Stomach (tissue), 19 donors: ENCODE results near the gene PYY. TPM values are rescaled to one million over a fixed set of nuclear protein-coding genes. Genes with fewer than 3 reads are reported as not detected.

Experiments
- DNase-seq, 2 donors: peaks; one replicate each; pipeline versions ENCODE4 v3.0.0 to v3.0.0-alpha.2; 2013 to 2019
- H3K27ac ChIP-seq, 5 donors: fragments of 200-600 bp in 4 of 5; sonication (generic) in 4 of 5; one replicate each; pipeline ENCODE4 v1.5.1; 2013 to 2019; ENCODE audit warnings: mild to moderate bottlenecking in 1 of 5, moderate library complexity in 1 of 5
- H3K27me3 ChIP-seq, 3 donors: fragments of 200-600 bp; sonication (generic); one replicate each; pipeline ENCODE4 v1.5.1; 2017 to 2019; ENCODE audit warnings: mixed run types in 1 of 3
- H3K36me3 ChIP-seq, 4 donors: fragments of 200-600 bp; sonication (generic); 1 replicate in 3 of 4; 2 replicates in 1 of 4; pipeline ENCODE4 v1.5.1; 2016 to 2019
- H3K4me1 ChIP-seq, 4 donors: fragments of 200-600 bp; sonication (generic); one replicate each; pipeline ENCODE4 v1.5.1; 2016 to 2019
- H3K4me3 ChIP-seq, 4 donors: fragments of 200-600 bp; sonication (generic) in 3 of 4; one replicate each; pipeline ENCODE4 v1.5.1; 2016 to 2019; ENCODE audit warnings: mild to moderate bottlenecking in 1 of 4
- H3K9me3 ChIP-seq, 4 donors: fragments of 200-600 bp; sonication (generic); one replicate each; pipeline ENCODE4 v1.5.1; 2016 to 2019
- EP300 ChIP-seq: sonication (generic); formaldehyde crosslinking; IDR thresholded peaks from one replicate; pipeline ENCODE4 v1.6.1; 2017; ENCODE audit warnings: antibody characterized with exemption
- POLR2A ChIP-seq, 4 donors: fragments of 450-650 bp; IDR thresholded peaks; one replicate each; pipeline ENCODE4 v1.6.1; 2016; ENCODE audit warnings: antibody characterized with exemption in 4 of 4, control low read depth in 2 of 4, mild to moderate bottlenecking in 1 of 4, moderate library complexity in 1 of 4
- POLR2AphosphoS5 ChIP-seq, 3 donors: sonication (generic); formaldehyde crosslinking; IDR thresholded peaks; one replicate each; pipeline ENCODE4 v1.6.1; 2016; ENCODE audit warnings: antibody characterized with exemption in 3 of 3
- WGBS, 5 donors: extraction: QIAGEN DNeasy Blood & Tissue Kit in 3 of 5; methylation state at CpG; one replicate each; pipeline versions ENCODE4 v1.1.5 to v1.1.7; 2013 to 2018; 5-methylcytosine and 5-hydroxymethylcytosine counted together
- intact Hi-C: fragments of 100-400 bp; cut with DNase I; formaldehyde crosslinking; loops from one replicate; pipeline ENCODE4 v1.15.1; 2023; ENCODE audit warnings: low total_unique reads
- long read RNA-seq, 10 donors: transcript quantifications; one replicate each; lab custom pipeline, GENCODE V29; 2026
- polyA plus RNA-seq, 3 donors: library from polyadenylated mRNA; stranded (reverse); fragments of 200-250 nt; gene quantifications; one replicate each; pipeline ENCODE4 v1.2.3, GENCODE V29; 2013
- total RNA-seq, 5 donors: library from RNA; depleted of rRNA; stranded (reverse); fragments of >200 nt; gene quantifications; one replicate each; pipeline versions ENCODE4 v1.1.0 to v1.2.3, GENCODE V29; 2014 to 2016
- TF ChIP-seq, protein P1 (sequence below), 7 experiments: fragments of 450-650 bp in 4 of 7; fragments of 200-600 bp in 3 of 7; sonication (generic) in 3 of 7; IDR thresholded peaks; one replicate each; pipeline ENCODE4 v1.5.1; 2016 to 2019; ENCODE audit warnings: antibody characterized with exemption in 7 of 7, control low read depth in 2 of 7, mild to moderate bottlenecking in 1 of 7
- donor health status: healthy with polysubstance abuse.
- donor health status: Bipolar disorder and iron deficiency.
- donor health status: healthy.

PYY gene
- total RNA-seq: 10 to 100 TPM in 1 of 5 donors, not detected in 4; 71.3 TPM
- under 1 TPM in 1 of 3 donors, not detected in 2; 0.35 TPM for polyA plus RNA-seq
- long read RNA-seq, donor 1, partial matches to known transcripts: 0 of 1 reads
- long read RNA-seq, donor 1, other reads (novel, unspliced or antisense): 0 of 1 reads
- long read RNA-seq, donor 2, partial matches to known transcripts: 0 of 1 reads
- long read RNA-seq, donor 2, other reads (novel, unspliced or antisense): 0 of 1 reads
- long read RNA-seq, donor 3: 0 reads
- long read RNA-seq, donor 4: 0 reads
- long read RNA-seq, donor 5, transcript PYY-202 (3 exons, 580 nt): major isoform, 5 of 25 reads
- long read RNA-seq, donor 5, partial matches to known transcripts: 20 of 25 reads
- long read RNA-seq, donor 5, other reads (novel, unspliced or antisense): 0 of 25 reads
- long read RNA-seq, donor 6, partial matches to known transcripts: 5 of 6 reads
- long read RNA-seq, donor 6, other reads (novel, unspliced or antisense): 0 of 6 reads
- long read RNA-seq, donor 7, partial matches to known transcripts: 0 of 1 reads
- long read RNA-seq, donor 7, other reads (novel, unspliced or antisense): 0 of 1 reads
- long read RNA-seq, donor 8, partial matches to known transcripts: 6 of 6 reads
- long read RNA-seq, donor 8, other reads (novel, unspliced or antisense): 0 of 6 reads
- long read RNA-seq, donor 9, transcript PYY-202 (3 exons, 580 nt): major isoform, 23 of 88 reads
- long read RNA-seq, donor 9, partial matches to known transcripts: 65 of 88 reads
- long read RNA-seq, donor 9, other reads (novel, unspliced or antisense): 0 of 88 reads
- long read RNA-seq, donor 10, partial matches to known transcripts: 7 of 10 reads
- long read RNA-seq, donor 10, other reads (novel, unspliced or antisense): 0 of 10 reads

DNA sequence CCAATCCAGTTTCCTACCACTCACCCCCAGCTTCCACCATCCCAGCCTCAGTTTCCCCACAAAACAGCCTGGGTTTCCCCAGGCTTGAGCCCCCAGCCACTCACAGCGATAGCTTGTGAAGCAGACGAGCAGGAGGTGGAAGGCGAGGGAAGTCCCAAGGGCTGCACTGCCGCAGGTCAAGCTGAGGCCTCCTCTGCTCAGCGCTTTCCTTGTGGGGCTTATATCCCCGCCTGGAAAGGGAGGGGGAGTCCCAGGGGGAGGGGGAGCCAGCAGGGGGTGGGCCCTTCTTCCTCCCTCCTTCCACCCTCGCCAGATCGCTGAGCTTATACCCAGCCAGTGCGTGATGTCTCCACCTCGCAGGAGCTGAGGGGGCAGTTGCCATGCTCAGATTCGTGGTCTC, at the start of gene PYY:
Gene PYY (minus strand): TSS at position 195 of the 400 bp plus-strand sequence. CDS start 457 bp downstream, outside the sequence.
- 46 to 72% (median 65%) methylated on average over 7 to 11 of the region's 11 CpGs for WGBS, 5 donors
- intact Hi-C loops: no loop called here
- H3K27ac ChIP-seq: no peak within 1 kb of the TSS
- DNase-seq: no peak
- peaks cover 9 to 14% (median 12%) of the 10 kb centered on the region in 4 donors for H3K4me1 ChIP-seq
- peak within 1 kb of the TSS in 1 of 4 donors; percentile 25 for H3K4me3 ChIP-seq
- H3K36me3 ChIP-seq: no peaks in the 10 kb centered on the region
- TF ChIP-seq POLR2AphosphoS5 (IDR thresholded peaks at IDR 0.05) (no peak), POLR2A (IDR thresholded peaks at IDR 0.05) (no peak), EP300 (no peak)
- TF ChIP-seq, protein P1, sequence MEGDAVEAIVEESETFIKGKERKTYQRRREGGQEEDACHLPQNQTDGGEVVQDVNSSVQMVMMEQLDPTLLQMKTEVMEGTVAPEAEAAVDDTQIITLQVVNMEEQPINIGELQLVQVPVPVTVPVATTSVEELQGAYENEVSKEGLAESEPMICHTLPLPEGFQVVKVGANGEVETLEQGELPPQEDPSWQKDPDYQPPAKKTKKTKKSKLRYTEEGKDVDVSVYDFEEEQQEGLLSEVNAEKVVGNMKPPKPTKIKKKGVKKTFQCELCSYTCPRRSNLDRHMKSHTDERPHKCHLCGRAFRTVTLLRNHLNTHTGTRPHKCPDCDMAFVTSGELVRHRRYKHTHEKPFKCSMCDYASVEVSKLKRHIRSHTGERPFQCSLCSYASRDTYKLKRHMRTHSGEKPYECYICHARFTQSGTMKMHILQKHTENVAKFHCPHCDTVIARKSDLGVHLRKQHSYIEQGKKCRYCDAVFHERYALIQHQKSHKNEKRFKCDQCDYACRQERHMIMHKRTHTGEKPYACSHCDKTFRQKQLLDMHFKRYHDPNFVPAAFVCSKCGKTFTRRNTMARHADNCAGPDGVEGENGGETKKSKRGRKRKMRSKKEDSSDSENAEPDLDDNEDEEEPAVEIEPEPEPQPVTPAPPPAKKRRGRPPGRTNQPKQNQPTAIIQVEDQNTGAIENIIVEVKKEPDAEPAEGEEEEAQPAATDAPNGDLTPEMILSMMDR (IDR thresholded peaks at IDR 0.05): no peak
- H3K9me3 ChIP-seq: no peaks in the 10 kb centered on the region
- H3K27me3 ChIP-seq: peaks cover 22 to 75% (median 40%) of the 10 kb centered on the region in 3 donors

DNA sequence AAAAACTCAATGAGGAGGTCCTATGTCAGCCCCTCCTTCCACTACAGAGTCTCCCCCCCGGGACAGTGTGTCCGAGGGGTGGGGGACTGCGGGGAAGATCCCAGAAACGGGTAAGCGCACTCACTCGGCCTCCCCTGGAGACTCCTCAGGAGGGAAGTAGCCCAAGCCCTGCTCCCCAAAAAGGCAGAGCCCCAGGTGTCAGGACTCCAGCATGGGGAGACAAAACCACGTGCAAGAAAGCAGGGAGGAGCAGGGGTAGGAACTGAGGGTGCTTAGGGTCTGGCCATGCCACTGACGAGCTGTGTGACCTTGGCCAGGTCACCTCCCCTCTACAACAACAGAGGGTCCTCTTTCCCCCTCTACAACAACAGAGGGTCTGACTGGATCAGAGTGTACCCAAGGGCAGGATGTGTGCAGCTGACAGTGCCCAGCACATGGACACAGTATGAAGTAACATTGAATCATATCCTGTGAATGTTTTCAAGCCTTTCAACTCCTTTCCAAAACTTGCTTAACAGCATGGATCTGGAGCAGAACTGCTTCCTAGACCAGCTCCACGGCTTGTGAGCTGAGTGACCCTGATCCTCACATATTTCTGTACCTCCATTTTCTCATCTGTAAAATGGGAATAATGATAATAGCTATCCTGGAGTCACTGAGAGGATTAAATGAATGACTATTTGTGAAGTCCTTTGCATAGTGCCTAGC, 48.6 kb upstream of the PYY start:
- no peaks in the 10 kb centered on the region for H3K9me3 ChIP-seq
- H3K27me3 ChIP-seq: peaks cover 14 to 49% (median 25%) of the 10 kb centered on the region in 3 donors
- peaks cover 27 to 32% (median 30%) of the 10 kb centered on the region in 4 donors for H3K4me1 ChIP-seq
- no peak for TF ChIP-seq POLR2A (IDR thresholded peaks at IDR 0.05)
- no peaks in the 10 kb centered on the region for H3K36me3 ChIP-seq
- 73 to 79% (median 76%) methylated on average over 7 to 9 of the region's 9 CpGs for WGBS, 5 donors
- no peak overlapping the region for H3K27ac ChIP-seq
- no peak for DNase-seq
- intact Hi-C loops: no loop called here
- H3K4me3 ChIP-seq: no peak overlapping the region

DNA sequence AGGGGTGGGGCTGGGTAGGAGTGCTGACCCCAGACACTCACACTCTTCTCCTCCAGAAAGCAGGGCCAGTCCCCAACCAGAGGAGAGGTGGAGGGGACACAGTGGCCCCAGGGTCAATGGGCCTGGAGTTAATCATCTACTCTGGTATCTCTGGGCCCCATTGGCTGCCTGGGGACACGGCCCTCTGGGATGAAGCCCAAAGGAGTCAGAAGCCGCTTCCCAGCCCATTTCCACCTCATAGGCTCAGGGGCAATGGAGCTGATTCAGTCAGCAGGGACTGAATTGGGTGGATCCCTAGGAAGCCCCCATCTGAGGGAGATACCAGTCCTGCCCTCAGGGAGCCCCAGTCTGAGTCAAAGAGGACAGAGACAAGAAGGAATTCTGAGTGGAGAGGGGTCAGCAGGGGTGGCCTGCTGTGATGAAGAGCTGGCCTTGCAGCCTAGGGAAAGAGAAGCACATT, 47.8 kb upstream of the PYY start:
- Histone ChIP-seq H3K9me3 (no peaks in the 10 kb centered on the region), H3K36me3 (no peaks in the 10 kb centered on the region), H3K4me1 (peaks cover 23 to 24% (median 24%) of the 10 kb centered on the region in 4 donors), H3K4me3 (no peak overlapping the region), H3K27ac (no peak overlapping the region), H3K27me3 (peaks cover 14 to 43% (median 25%) of the 10 kb centered on the region in 3 donors)
- DNase-seq: no peak
- intact Hi-C loops: no loop called here
- TF ChIP-seq, protein P1 (IDR thresholded peaks at IDR 0.05): no peak
- TF ChIP-seq EP300 (no peak), POLR2A (IDR thresholded peaks at IDR 0.05) (no peak), POLR2AphosphoS5 (IDR thresholded peaks at IDR 0.05) (no peak)
- WGBS, 5 donors: 59 to 78% (median 71%) methylated on average over 2 of the region's 2 CpGs

DNA sequence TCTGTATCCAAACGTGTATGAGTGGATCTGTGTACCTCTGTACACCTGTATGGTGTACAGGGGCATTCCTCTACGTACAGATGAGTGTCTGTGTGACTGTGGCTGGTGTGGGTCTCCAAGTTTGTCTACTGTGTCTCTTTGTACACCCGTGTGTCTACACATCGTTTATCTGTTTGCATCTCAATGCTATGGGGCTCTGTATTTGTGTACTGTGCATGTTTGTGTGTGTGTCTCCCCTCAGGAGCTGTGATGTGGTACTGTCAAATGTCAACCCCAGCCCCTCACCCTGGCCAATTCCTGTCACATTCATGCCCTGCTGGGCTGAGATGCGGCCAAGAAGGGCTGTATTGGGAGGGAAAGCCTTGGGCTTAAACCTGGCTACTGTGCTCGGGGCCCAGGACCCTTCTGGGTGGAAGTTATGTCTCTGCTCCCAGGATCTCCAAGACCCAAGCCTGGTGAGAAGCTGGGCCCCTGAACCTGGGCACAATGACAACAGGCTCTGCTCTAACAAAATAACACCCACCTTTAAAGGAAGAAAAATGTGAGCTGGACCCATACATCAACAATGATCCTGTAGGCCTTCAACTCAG, 47.2 kb upstream of the PYY start:
- TF ChIP-seq POLR2A (IDR thresholded peaks at IDR 0.05) (no peak), POLR2AphosphoS5 (IDR thresholded peaks at IDR 0.05) (no peak), EP300 (no peak)
- TF ChIP-seq, protein P1 (IDR thresholded peaks at IDR 0.05): no peak
- Histone ChIP-seq H3K27ac (no peak overlapping the region), H3K4me1 (peaks cover 18 to 19% (median 18%) of the 10 kb centered on the region in 4 donors), H3K27me3 (peaks cover 14 to 38% (median 23%) of the 10 kb centered on the region in 3 donors), H3K9me3 (no peaks in the 10 kb centered on the region), H3K36me3 (no peaks in the 10 kb centered on the region), H3K4me3 (no peak overlapping the region)
- WGBS, 5 donors: 69 to 73% (median 70%) methylated on average over 5 to 6 of the region's 6 CpGs
- DNase-seq: no peak
- intact Hi-C loops: no loop called here
